ENCODE measurements around the gene RALB.

- TF ChIP-seq GATA3 (IDR thresholded peaks at IDR 0.05; ENCODE audit: low read depth, low read length) (no peak), GATA2 (IDR thresholded peaks at IDR 0.05; ENCODE audit: low read depth, low read length) (no peak)
These were observed 16.6 kb downstream of the RALB start for GRCh38 chr2:120269076-120269744.

Measured in SH-SY5Y (cell line).